ENCODE results near the gene TENM4. TPM values are rescaled to one million over a fixed set of nuclear protein-coding genes. Genes with fewer than 3 reads are reported as not detected.

TENM4 gene
- polyA plus RNA-seq, 1 of the 3 experiments (the other 2 are of a cell fraction): 16.7 TPM

- TF ChIP-seq FOSL2 (IDR thresholded peaks at IDR 0.05; ENCODE audit: borderline replicate concordance, low read depth) (no peak), YY1 (IDR thresholded peaks at IDR 0.05; ENCODE audit: low read depth) (no peak), MAX (IDR thresholded peaks at IDR 0.05; ENCODE audit: low read depth) (no peak), RXRA (IDR thresholded peaks at IDR 0.05; ENCODE audit: borderline replicate concordance, low read depth) (no peak), REST (IDR thresholded peaks at IDR 0.05; ENCODE audit: low read depth, low read length) (no peak)
These were observed 475.4 kb downstream of the TENM4 start (continued) for GRCh38 chr11:78965432-78965831.

GRCh38 chr11:78961937-78962701 is 478.7 kb downstream of the TENM4 start:
- H4K20me1 ChIP-seq (ENCODE audit: insufficient read depth): no peaks in the 10 kb centered on the region
- peak; percentile 94 for DNase-seq
- H3K27ac ChIP-seq (ENCODE audit: low read depth in 2 of 2, low read length in 1 of 2): peak overlapping the region in 1 of 2 experiments; percentile 87; a peak in 2 of 4 replicates
- no peaks in the 10 kb centered on the region for H3K9me3 ChIP-seq
- ChIA-PET CTCF (interaction anchor here (0.5 to 6.9 kb wide), 26 partner anchors 9 to 1824 kb away, joined by 3 to 103 read pairs (median 4); no protein-coding TSS in a partner anchor), POLR2A (interaction anchor here (1.1 to 3.2 kb wide), 5 partner anchors 12 to 317 kb away, joined by 3 to 15 read pairs (median 3); no protein-coding TSS in a partner anchor)
- 20% methylated on average over 30 of the region's 36 CpGs for WGBS (ENCODE audit: low lambda C conversion rate)
- H3F3A ChIP-seq (replicated peaks; ENCODE audit: insufficient read depth): no peaks in the 10 kb centered on the region
- peak overlapping the region; percentile 58 to 68 for H3K4me3 ChIP-seq (ENCODE audit: low read depth in 2 of 2, low read length in 1 of 2)
- H3K9ac ChIP-seq: no peak overlapping the region
- H3K4me1 ChIP-seq (ENCODE audit: control insufficient read depth in 1 of 2, insufficient read depth in 2 of 2, low read depth in 1 of 2, low read length in 1 of 2): peaks cover 10 to 51% of the 10 kb centered on the region in 2 experiments; a peak in 3 of 4 replicates
- H3K79me2 ChIP-seq (ENCODE audit: insufficient read depth): no peaks in the 10 kb centered on the region
- 0 out of 2 replicates have a peak overlapping the region, but pooled peaks have one; percentile 9 for H2AFZ ChIP-seq (ENCODE audit: low read depth)
- H3K4me2 ChIP-seq: peak overlapping the region; percentile 74
- no peaks in the 10 kb centered on the region for H3K27me3 ChIP-seq (ENCODE audit: insufficient read depth)
- no peaks in the 10 kb centered on the region for H3K9me2 ChIP-seq
- no peaks in the 10 kb centered on the region for H3K36me3 ChIP-seq (replicated peaks in 1 of 2; ENCODE audit: control insufficient read depth in 1 of 2, insufficient read depth in 2 of 2, low read length in 1 of 2)
- no peak for TF ChIP-seq RCOR1 (IDR thresholded peaks at IDR 0.05; ENCODE audit: low read length)
- TF ChIP-seq RAD21 (IDR thresholded peaks at IDR 0.05; ENCODE audit: low read length): peak; percentile 1; the same call in 1 of the 2 replicates
- no peak for TF ChIP-seq NRF1 (IDR thresholded peaks at IDR 0.05; ENCODE audit: low read depth, low read length)
- no peak for TF ChIP-seq ELF1 (IDR thresholded peaks at IDR 0.05)
- TF ChIP-seq JUND (IDR thresholded peaks at IDR 0.05): no peak
- TF ChIP-seq CHD2 (IDR thresholded peaks at IDR 0.05; ENCODE audit: low read length, partially characterized antibody): peak; percentile 27
- TF ChIP-seq NFIC (IDR thresholded peaks at IDR 0.05; ENCODE audit: borderline replicate concordance): no peak
- TF ChIP-seq EZH2phosphoT487 (IDR thresholded peaks at IDR 0.05; ENCODE audit: borderline replicate concordance, low read depth): no peak
- no peak for TF ChIP-seq CTCF (IDR thresholded peaks at IDR 0.05)
- no peak for TF ChIP-seq PBX3 (IDR thresholded peaks at IDR 0.05)
- TF ChIP-seq MEF2A (IDR thresholded peaks at IDR 0.05; ENCODE audit: borderline replicate concordance, low read depth): no peak
- TF ChIP-seq MXI1 (IDR thresholded peaks at IDR 0.05; ENCODE audit: low read depth, low read length): peak; percentile 93
- TF ChIP-seq TEAD4 (IDR thresholded peaks at IDR 0.05; ENCODE audit: borderline replicate concordance, insufficient read depth): no peak
- TF ChIP-seq GATA2 (CRISPR knock-in tag; IDR thresholded peaks at IDR 0.05): no peak
- no peak for TF ChIP-seq REST (IDR thresholded peaks at IDR 0.05; ENCODE audit: low read depth, low read length)
- TF ChIP-seq TCF12 (IDR thresholded peaks at IDR 0.05): no peak
- TF ChIP-seq TAF1 (IDR thresholded peaks at IDR 0.05; ENCODE audit: borderline replicate concordance, low read depth, low read length): no peak

Measured in SK-N-SH (cell line).